GM12874 (cell line): ENCODE measurements around the gene SLC6A19.

Experiments used
- CTCF ChIP-seq: IDR thresholded peaks from 2 replicates; pipeline ENCODE4 v1.5.1; 2011; ENCODE audit warnings: low read depth, mild to moderate bottlenecking, control low read depth, low read length, moderate library complexity; ENCODE audit not compliant: insufficient read depth

Gene SLC6A19

GRCh38 chr5:1167728-1168709 is 33.4 kb upstream of the SLC6A19 start:
- TF ChIP-seq CTCF, result peak; percentile 77

- TF ChIP-seq CTCF, result no peak
Observed at GRCh38 chr5:1168796-1169195, 32.6 kb upstream of the SLC6A19 start.

GRCh38 chr5:1169211-1170115 is 31.9 kb upstream of the SLC6A19 start:
- TF ChIP-seq CTCF, result no peak

GRCh38 chr5:1171340-1171941 is 30.0 kb upstream of the SLC6A19 start:
- no peak for TF ChIP-seq CTCF

GRCh38 chr5:1172007-1172581 is 29.3 kb upstream of the SLC6A19 start:
- no peak for TF ChIP-seq CTCF

GRCh38 chr5:1172670-1173404 is 28.6 kb upstream of the SLC6A19 start:
- TF ChIP-seq CTCF, result no peak
